ENCODE data around the gene GPRC5B.

GPRC5B gene

GRCh38 chr16:19871721-19872120 is 12.9 kb downstream of the GPRC5B start:
- no peak for DNase-seq

- DNase-seq: no peak
Observed at GRCh38 chr16:19868421-19868820, 16.2 kb downstream of the GPRC5B start.

- no peak for DNase-seq
Observed at GRCh38 chr16:19864566-19864965, 20.1 kb downstream of the GPRC5B start.

GRCh38 chr16:19863990-19864389 is 20.7 kb downstream of the GPRC5B start:
- no peak for DNase-seq

- DNase-seq: no peak
Observed at GRCh38 chr16:19861811-19862327, 22.8 kb downstream of the GPRC5B start.

GRCh38 chr16:19861133-19861532 is 23.5 kb downstream of the GPRC5B start:
- DNase-seq: no peak

GRCh38 chr16:19860166-19861041 is 24.2 kb downstream of the GPRC5B start:
- DNase-seq: no peak

- no peak for DNase-seq
Observed at GRCh38 chr16:19859603-19860002, 25.0 kb downstream of the GPRC5B start.

- no peak for DNase-seq
Observed at GRCh38 chr16:19859166-19859565, 25.5 kb downstream of the GPRC5B start.

GRCh38 chr16:19858340-19859018 is 26.2 kb downstream of the GPRC5B start:
- no peak for DNase-seq

- no peak for DNase-seq
Observed at GRCh38 chr16:19857593-19858339, 26.9 kb downstream of the GPRC5B start.

GRCh38 chr16:19856120-19856519 is 28.5 kb downstream of the GPRC5B start:
- DNase-seq: no peak

GRCh38 chr16:19854543-19854876 is 30.1 kb downstream of the GPRC5B start:
- DNase-seq: no peak

GRCh38 chr16:19853742-19854542 is 30.7 kb downstream of the GPRC5B start:
- no peak for DNase-seq

- DNase-seq: no peak
Observed at GRCh38 chr16:19853132-19853741, 31.4 kb downstream of the GPRC5B start.

- DNase-seq: no peak
Observed at GRCh38 chr16:19851476-19851875, 33.2 kb downstream of the GPRC5B start.

GRCh38 chr16:19850131-19850817 is 34.4 kb downstream of the GPRC5B start:
- DNase-seq: no peak

GRCh38 chr16:19848756-19849155 is 35.9 kb downstream of the GPRC5B start:
- DNase-seq: no peak

GRCh38 chr16:19846436-19846835 is 38.2 kb downstream of the GPRC5B start:
- DNase-seq: no peak

- no peak for DNase-seq
Observed at GRCh38 chr16:19844945-19845641, 39.6 kb downstream of the GPRC5B start.

GRCh38 chr16:19843371-19843770 is 41.3 kb downstream of the GPRC5B start:
- no peak for DNase-seq

Measured in CD4-positive, alpha-beta T cell treated with Interleukin-4 for 4 hours (primary cell).